Mesenchymal stem cell (in vitro differentiated cells and primary cell): ENCODE data around the gene CEP128.

Experiments used
- DNase-seq: peaks from one replicate; pipeline ENCODE4 v3.0.0-alpha.2; 2013
- H2AFZ ChIP-seq: one replicate; pipeline ENCODE4 v1.6.1; 2013; ENCODE audit warnings: low read depth, mild to moderate bottlenecking, control low read depth, inconsistent platforms, low read length, moderate library complexity
- H2AK5ac ChIP-seq: 2 replicates; pipeline ENCODE4 v1.6.1; 2013; ENCODE audit warnings: low read length, moderate library complexity, mild to moderate bottlenecking, inconsistent platforms; ENCODE audit not compliant: severe bottlenecking
- H2BK120ac ChIP-seq: one replicate; pipeline ENCODE4 v1.6.1; 2013; ENCODE audit warnings: low read depth, mild to moderate bottlenecking, inconsistent platforms, low read length, moderate library complexity
- H2BK12ac ChIP-seq, 2 experiments: one replicate each; pipeline ENCODE4 v1.6.1; 2013; ENCODE audit warnings: inconsistent platforms in 2 of 2, low read length in 2 of 2, mild to moderate bottlenecking in 2 of 2, moderate library complexity in 2 of 2, control low read depth in 1 of 2
- H2BK15ac ChIP-seq: one replicate; pipeline ENCODE4 v1.6.1; 2013; ENCODE audit warnings: mild to moderate bottlenecking, low read depth, inconsistent platforms; ENCODE audit not compliant: poor library complexity, severe bottlenecking
- H2BK5ac ChIP-seq: 2 replicates; pipeline ENCODE4 v1.6.1; 2013; ENCODE audit warnings: low read depth, mild to moderate bottlenecking, low read length, control low read depth, inconsistent platforms; ENCODE audit not compliant: poor library complexity, severe bottlenecking
- H3K14ac ChIP-seq, 2 experiments: one replicate each; pipeline ENCODE4 v1.6.1; 2013; ENCODE audit warnings: inconsistent platforms in 2 of 2, low read length in 2 of 2, control low read depth in 1 of 2, mild to moderate bottlenecking in 1 of 2, moderate library complexity in 1 of 2
- H3K18ac ChIP-seq, 2 experiments: one replicate each; pipeline ENCODE4 v1.6.1; 2013; ENCODE audit warnings: inconsistent platforms in 2 of 2, low read length in 2 of 2, control low read depth in 1 of 2, low read depth in 1 of 2, mild to moderate bottlenecking in 1 of 2
- H3K23ac ChIP-seq, 2 experiments: one replicate each; pipeline ENCODE4 v1.6.1; 2013; ENCODE audit warnings: inconsistent platforms in 2 of 2, low read length in 2 of 2, mild to moderate bottlenecking in 2 of 2, moderate library complexity in 2 of 2, control low read depth in 1 of 2
- H3K27ac ChIP-seq: 2 replicates; pipeline ENCODE4 v1.5.1; 2013; ENCODE audit warnings: mild to moderate bottlenecking, moderate library complexity, low read length, control low read depth, inconsistent platforms; ENCODE audit not compliant: poor library complexity, severe bottlenecking
- H3K27me3 ChIP-seq, 2 experiments: 2 replicates each; pipeline versions ENCODE4 v1.6.1 to v1.7.0; 2013; ENCODE audit warnings: low read length in 2 of 2, mild to moderate bottlenecking in 2 of 2, moderate library complexity in 2 of 2, control low read depth in 1 of 2, inconsistent platforms in 1 of 2; ENCODE audit not compliant: control insufficient read depth in 1 of 2, insufficient read depth in 1 of 2
- H3K36me3 ChIP-seq, 2 experiments: 2 replicates each; pipeline versions ENCODE4 v1.6.1 to v1.7.0; 2013; ENCODE audit warnings: low read length in 2 of 2, control low read depth in 1 of 2, inconsistent platforms in 1 of 2, low read depth in 1 of 2, mild to moderate bottlenecking in 1 of 2; ENCODE audit not compliant: insufficient read depth in 2 of 2, control insufficient read depth in 1 of 2
- H3K4ac ChIP-seq, 2 experiments: one replicate each; pipeline ENCODE4 v1.6.1; 2013; ENCODE audit warnings: inconsistent platforms in 2 of 2, low read length in 2 of 2, mild to moderate bottlenecking in 2 of 2, moderate library complexity in 2 of 2, control low read depth in 1 of 2, low read depth in 1 of 2
- H3K4me1 ChIP-seq: 2 replicates; pipeline ENCODE4 v1.6.1; 2013; ENCODE audit warnings: low read depth, low read length, control low read depth; ENCODE audit not compliant: control insufficient read depth, insufficient read depth
- H3K4me2 ChIP-seq: 2 replicates; pipeline ENCODE4 v1.6.1; 2013; ENCODE audit warnings: low read length, mild to moderate bottlenecking, inconsistent platforms; ENCODE audit not compliant: poor library complexity, severe bottlenecking
- H3K4me3 ChIP-seq, 2 experiments: 2 replicates each; pipeline versions ENCODE4 v1.5.1 to v1.7.0; 2013; ENCODE audit warnings: low read length in 2 of 2, mild to moderate bottlenecking in 2 of 2, control low read depth in 1 of 2, low read depth in 1 of 2; ENCODE audit not compliant: insufficient read depth in 1 of 2
- H3K79me1 ChIP-seq: replicated peaks from 2 replicates; pipeline ENCODE4 v1.6.1; 2013; ENCODE audit warnings: mild to moderate bottlenecking, control low read depth, low read length, inconsistent platforms; ENCODE audit not compliant: poor library complexity, severe bottlenecking
- H3K9ac ChIP-seq: 2 replicates; pipeline ENCODE4 v1.7.0; 2013; ENCODE audit warnings: mild to moderate bottlenecking, low read length, moderate library complexity
- H3K9me3 ChIP-seq: 2 replicates; pipeline ENCODE4 v1.7.0; 2013; ENCODE audit warnings: mild to moderate bottlenecking, low read length; ENCODE audit not compliant: control insufficient read depth
- H4K8ac ChIP-seq: one replicate; pipeline ENCODE4 v1.6.1; 2013; ENCODE audit warnings: inconsistent platforms, mild to moderate bottlenecking, low read length, moderate library complexity
- H4K91ac ChIP-seq: one replicate; pipeline ENCODE4 v1.6.1; 2013; ENCODE audit warnings: mild to moderate bottlenecking, low read length, inconsistent platforms
- WGBS: methylation state at CpG from one replicate; pipeline ENCODE4 v1.1.7; 2013; ENCODE audit warnings: mixed read lengths; 5-methylcytosine and 5-hydroxymethylcytosine counted together

CEP128 gene

GRCh38 chr14:80584744-80585505 lies 356.6 kb downstream of the CEP128 start:
- Histone ChIP-seq H2AFZ (no peak overlapping the region), H2BK12ac (no peak overlapping the region), H3K18ac (no peak overlapping the region), H3K36me3 (no peaks in the 10 kb centered on the region), H4K91ac (no peak overlapping the region), H4K8ac (no peak overlapping the region), H3K4me2 (no peak overlapping the region), H2BK15ac (no peak overlapping the region), H2AK5ac (no peak overlapping the region), H3K27ac (no peak overlapping the region), H3K23ac (no peak overlapping the region), H3K9ac (no peak overlapping the region), H2BK5ac (no peak overlapping the region), H3K79me1 (peaks cover 1% of the 10 kb centered on the region), H3K27me3 (no peaks in the 10 kb centered on the region), H3K4ac (no peak overlapping the region), H3K9me3 (no peaks in the 10 kb centered on the region), H3K4me1 (peaks cover 1% of the 10 kb centered on the region), H3K4me3 (no peak overlapping the region), H2BK120ac (no peak overlapping the region), H3K14ac (no peak overlapping the region)
- no peak for DNase-seq
- WGBS = 82% methylated on average over 1 of the region's 2 CpGs

GRCh38 chr14:80577599-80577998 lies 363.9 kb downstream of the CEP128 start:
- Histone ChIP-seq H3K4me2 (no peak overlapping the region), H3K18ac (no peak overlapping the region), H2BK12ac (no peak overlapping the region), H3K4ac (no peak overlapping the region), H2AK5ac (no peak overlapping the region), H2BK15ac (no peak overlapping the region), H4K91ac (no peak overlapping the region), H3K27me3 (no peaks in the 10 kb centered on the region), H4K8ac (no peak overlapping the region), H2BK120ac (no peak overlapping the region), H3K79me1 (peaks cover 1% of the 10 kb centered on the region), H3K4me3 (no peak overlapping the region), H3K14ac (no peak overlapping the region), H3K9me3 (no peaks in the 10 kb centered on the region), H3K9ac (no peak overlapping the region), H3K27ac (no peak overlapping the region), H3K23ac (no peak overlapping the region), H3K4me1 (no peaks in the 10 kb centered on the region), H2AFZ (no peak overlapping the region), H3K36me3 (no peaks in the 10 kb centered on the region), H2BK5ac (no peak overlapping the region)
- DNase-seq = no peak
- 90% methylated on average over 4 of the region's 4 CpGs for WGBS

- no peaks in the 10 kb centered on the region for H3K79me1 ChIP-seq
- H2BK15ac ChIP-seq = no peak overlapping the region
- no peak overlapping the region for H2AK5ac ChIP-seq
Observed at GRCh38 chr14:80576401-80576800, 365.1 kb downstream of the CEP128 start.

GRCh38 chr14:80575763-80576162 lies 365.8 kb downstream of the CEP128 start:
- Histone ChIP-seq H3K9me3 (no peaks in the 10 kb centered on the region), H3K23ac (no peak overlapping the region), H3K36me3 (no peaks in the 10 kb centered on the region), H3K4ac (no peak overlapping the region), H3K9ac (no peak overlapping the region), H2BK12ac (no peak overlapping the region), H3K27ac (no peak overlapping the region), H2AFZ (no peak overlapping the region), H4K91ac (no peak overlapping the region), H2BK5ac (no peak overlapping the region), H3K18ac (no peak overlapping the region), H2BK15ac (no peak overlapping the region), H3K4me2 (no peak overlapping the region), H3K27me3 (no peaks in the 10 kb centered on the region), H4K8ac (no peak overlapping the region), H3K14ac (no peak overlapping the region), H3K79me1 (no peaks in the 10 kb centered on the region), H2BK120ac (no peak overlapping the region), H3K4me1 (no peaks in the 10 kb centered on the region), H3K4me3 (no peak overlapping the region), H2AK5ac (no peak overlapping the region)
- 100% methylated on average over 1 of the region's 2 CpGs for WGBS
- DNase-seq = no peak

More at GRCh38 chr14:80576401-80576800, 365.1 kb downstream of the CEP128 start:
- Histone ChIP-seq H3K4ac (no peak overlapping the region), H3K9me3 (no peaks in the 10 kb centered on the region), H2BK120ac (no peak overlapping the region), H4K8ac (no peak overlapping the region), H3K18ac (no peak overlapping the region), H3K23ac (no peak overlapping the region), H2BK12ac (no peak overlapping the region), H3K27me3 (no peaks in the 10 kb centered on the region), H3K9ac (no peak overlapping the region), H2BK5ac (no peak overlapping the region), H3K14ac (no peak overlapping the region), H4K91ac (no peak overlapping the region), H3K4me1 (no peaks in the 10 kb centered on the region), H3K27ac (no peak overlapping the region), H3K4me3 (no peak overlapping the region), H3K4me2 (no peak overlapping the region), H3K36me3 (no peaks in the 10 kb centered on the region), H2AFZ (no peak overlapping the region)
- DNase-seq = no peak
- no CpG with 5 or more reads among the region's 3 CpGs for WGBS
